ENCODE measurements around the gene TCP11.

Gene TCP11

DNA sequence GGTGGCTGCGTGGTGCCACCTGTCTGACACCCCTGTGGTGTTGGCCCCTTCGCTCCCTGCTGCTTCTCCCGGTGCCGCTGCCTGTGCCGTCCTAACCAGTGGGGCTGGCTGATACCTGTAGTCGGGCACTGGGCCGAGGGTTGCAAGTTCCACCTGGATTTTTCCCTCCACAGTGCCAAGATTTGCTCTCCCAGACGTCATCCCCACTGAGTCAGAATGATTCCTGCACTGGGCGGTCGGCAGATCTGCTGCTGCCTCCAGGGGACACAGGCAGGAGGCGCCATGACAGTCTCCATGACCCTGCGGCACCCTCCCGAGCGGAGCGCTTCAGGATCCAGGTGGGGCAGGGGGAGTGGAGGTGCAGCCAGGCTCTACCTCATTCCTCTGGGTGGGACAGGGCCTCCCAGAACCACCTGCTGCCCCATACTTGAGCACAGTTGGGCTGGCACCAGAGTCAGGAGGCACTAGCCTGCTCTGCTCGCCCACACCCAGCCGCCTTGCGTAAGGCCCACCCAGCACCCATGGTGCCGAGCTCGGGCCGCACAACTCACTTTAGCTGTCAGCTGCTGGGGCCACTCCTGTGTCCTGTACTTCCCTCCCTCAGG is 60.2 kb downstream of the TCP11 start:
- no peak for DNase-seq (ENCODE audit: low read depth in 2 of 2)

- DNase-seq (ENCODE audit: low read depth in 2 of 2): no peak
Measured at GRCh38 chr6:35080016-35080680, 61.0 kb downstream of the TCP11 start.

DNA sequence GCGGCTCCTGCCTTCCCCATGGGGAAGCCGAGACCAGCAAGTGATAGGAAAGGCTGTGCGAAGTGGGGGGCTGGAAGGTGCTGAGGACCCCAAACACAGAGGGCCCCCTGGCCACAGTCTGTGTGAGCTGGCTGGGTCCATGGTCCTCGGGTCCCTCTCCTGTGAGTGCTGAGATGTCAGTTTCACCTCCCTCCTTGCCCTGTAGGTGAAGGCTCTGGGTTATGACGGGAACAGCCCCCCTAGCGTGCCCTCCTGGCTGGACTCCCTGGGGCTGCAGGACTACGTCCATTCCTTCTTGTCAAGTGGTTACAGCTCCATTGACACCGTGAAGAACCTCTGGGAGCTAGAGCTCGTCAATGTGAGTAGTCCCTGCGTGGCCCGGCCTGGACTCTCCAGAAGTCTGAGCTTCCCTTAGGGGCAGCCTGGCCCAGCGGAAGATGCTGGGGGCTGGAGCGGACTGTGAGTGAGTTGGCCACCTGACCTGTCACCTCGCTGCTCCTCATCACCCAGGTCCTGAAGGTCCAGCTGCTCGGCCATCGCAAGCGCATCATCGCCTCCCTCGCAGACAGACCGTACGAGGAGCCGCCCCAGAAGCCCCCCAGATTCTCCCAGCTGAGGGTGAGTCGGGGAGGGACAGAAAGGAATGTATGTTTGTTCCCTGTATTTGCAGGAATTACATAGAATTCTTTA is 61.7 kb downstream of the TCP11 start:
- no peak for DNase-seq (ENCODE audit: low read depth in 2 of 2)

GRCh38 chr6:35078896-35079295 is 62.2 kb downstream of the TCP11 start:
- no peak for DNase-seq (ENCODE audit: low read depth in 2 of 2)

GRCh38 chr6:35078226-35078850 is 62.8 kb downstream of the TCP11 start:
- no peak for DNase-seq (ENCODE audit: low read depth in 2 of 2)

- no peak for DNase-seq (ENCODE audit: low read depth in 2 of 2)
Measured at GRCh38 chr6:35077713-35078105, 63.4 kb downstream of the TCP11 start.

- DNase-seq (ENCODE audit: low read depth in 2 of 2): no peak
Measured at GRCh38 chr6:35076997-35077712, 64.0 kb downstream of the TCP11 start.

DNA sequence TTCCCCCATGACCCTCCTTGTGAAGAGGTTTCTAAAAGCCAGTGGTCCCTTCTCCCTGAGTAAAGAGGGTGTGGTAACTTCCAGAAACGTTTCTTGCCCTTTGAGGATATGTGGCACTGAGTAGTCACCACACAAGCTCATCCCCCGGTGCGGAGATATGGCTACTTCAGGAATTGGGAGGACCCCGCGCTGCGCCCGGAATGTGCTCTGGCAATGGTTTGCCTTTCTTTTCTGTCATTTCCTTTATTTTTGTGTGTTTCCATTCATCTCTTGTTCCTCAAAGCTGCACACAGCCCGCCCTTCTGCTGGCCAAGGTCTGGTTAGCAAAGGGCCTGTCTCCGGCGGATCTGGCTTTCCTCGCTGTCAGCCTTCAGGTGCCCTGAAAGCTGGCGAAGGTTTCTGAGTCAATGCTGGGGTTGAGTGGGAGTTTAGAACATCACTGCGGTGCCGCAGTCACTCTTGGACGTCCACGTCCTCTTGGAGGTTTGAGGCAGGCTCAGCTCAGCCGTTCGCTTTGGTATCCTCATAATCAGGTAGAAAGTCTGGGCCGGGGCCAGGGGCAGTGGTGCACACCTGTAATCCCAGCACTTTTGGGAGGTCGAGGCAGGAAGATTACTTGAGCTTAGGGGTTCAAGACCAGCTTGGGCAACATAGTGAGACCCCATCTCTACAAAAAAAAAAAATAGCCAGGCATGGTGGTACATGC is 67.2 kb downstream of the TCP11 start:
- no peak for DNase-seq (ENCODE audit: low read depth in 2 of 2)

GRCh38 chr6:35073211-35073610 is 67.9 kb downstream of the TCP11 start:
- no peak for DNase-seq (ENCODE audit: low read depth in 2 of 2)

DNA sequence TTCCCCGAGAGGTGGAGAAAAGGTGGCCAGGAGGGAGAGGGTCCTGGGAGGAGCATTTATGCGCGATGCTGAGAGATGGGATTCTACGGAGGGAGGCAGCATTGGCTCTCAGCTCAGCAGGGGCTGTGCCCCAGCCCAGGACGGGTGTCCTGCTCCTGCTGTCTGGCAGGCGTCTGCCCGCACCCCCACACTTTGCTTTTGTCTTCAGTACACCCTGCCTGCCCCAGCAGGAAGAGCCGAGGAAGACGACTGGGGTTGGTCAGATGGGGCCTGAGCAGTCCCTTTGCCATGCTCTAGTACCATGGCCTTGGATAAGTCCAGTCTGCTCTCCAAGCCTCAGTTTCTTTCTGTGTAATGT is 68.5 kb downstream of the TCP11 start:
- DNase-seq (ENCODE audit: low read depth in 2 of 2): no peak

DNA sequence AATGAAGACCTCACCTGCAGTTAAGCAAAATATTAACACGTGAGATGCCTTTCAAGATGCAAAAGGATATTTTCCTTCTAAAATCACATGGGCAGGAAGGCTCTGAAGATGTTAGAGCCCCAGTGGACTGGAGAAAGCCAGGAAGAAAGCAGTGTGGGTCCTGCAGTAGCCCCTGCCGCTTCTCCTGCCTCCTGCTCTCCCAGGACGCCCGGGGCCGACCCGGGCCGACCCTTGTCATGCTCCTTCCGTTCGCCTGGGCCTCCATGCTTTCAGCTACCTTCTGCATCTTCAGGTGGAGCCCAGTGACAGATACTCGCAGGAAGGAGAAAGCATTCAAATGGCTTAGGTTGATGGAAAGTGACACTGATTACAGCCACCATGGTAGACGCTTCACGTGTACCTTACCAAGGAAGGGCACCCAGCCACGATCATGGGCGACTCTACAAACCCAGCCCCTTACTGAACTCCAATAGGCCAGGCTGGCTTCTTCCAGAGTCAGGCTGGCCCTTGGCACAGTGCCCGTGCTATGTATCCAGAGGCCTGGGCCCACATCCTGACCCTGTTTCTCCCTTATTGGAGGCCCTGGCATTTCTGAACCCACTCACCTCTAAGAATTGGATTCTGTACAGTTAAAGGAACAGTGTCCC is 69.0 kb downstream of the TCP11 start:
- no peak for DNase-seq (ENCODE audit: low read depth in 2 of 2)

DNA sequence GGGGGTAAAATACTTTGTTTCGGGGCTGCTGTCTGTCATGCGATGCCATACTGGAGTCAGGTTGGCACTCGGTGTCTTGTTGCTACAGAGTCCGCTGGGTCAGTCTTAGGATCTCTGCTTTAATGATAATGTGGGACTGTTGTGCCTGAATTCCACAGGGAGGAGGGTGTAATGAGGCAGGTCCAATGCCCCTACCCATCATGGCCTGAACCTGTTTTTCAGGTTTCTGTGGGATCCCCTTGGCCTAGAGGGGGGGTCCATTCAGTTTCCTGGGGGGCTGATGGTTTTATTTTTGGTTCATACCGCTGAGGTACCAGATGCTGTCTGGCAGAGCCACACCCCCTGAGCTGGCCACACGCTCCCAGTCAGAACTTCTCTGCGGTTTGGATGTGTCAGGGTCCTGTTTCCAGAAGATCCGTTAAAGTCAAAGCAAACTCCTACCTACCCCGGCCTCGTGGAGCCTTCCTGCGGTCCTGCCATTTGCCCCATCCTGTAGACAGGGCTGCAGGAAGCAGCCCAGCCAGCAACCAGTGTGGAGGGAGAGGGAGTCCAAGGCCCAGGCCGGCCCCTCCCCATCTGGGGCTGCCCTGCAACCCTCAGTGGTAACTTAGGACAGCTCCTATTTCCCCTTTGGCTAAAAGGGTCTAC is 69.7 kb downstream of the TCP11 start:
- DNase-seq (ENCODE audit: low read depth in 2 of 2): no peak

GRCh38 chr6:35070111-35070510 is 71.0 kb downstream of the TCP11 start:
- DNase-seq (ENCODE audit: low read depth in 2 of 2): no peak

DNA sequence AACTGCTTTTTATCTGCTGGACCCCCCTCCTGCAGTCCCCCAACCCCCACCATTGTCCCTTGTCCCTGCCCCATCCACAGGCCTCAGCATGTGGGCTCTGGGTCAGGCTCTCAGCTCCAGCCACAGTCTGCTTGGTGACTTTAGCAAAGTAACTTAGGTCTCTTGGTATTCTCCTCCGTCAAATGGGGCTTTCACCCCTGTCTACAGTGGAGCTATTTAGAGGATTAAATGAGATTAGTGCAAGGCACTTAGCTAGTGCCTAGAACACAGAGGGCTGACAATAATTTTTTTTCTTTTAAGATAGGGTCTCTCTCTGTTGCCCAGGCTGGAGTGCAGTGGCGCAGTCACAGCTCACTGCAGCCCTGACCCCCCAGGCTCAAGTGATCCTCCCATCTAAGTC is 71.9 kb downstream of the TCP11 start:
- no peak for DNase-seq (ENCODE audit: low read depth in 2 of 2)

- DNase-seq (ENCODE audit: low read depth in 2 of 2): no peak
Measured at GRCh38 chr6:35068644-35069043, 72.5 kb downstream of the TCP11 start.

GRCh38 chr6:35068206-35068605 is 72.9 kb downstream of the TCP11 start:
- DNase-seq (ENCODE audit: low read depth in 2 of 2): no peak
